ENCODE data around the gene IL1RAPL1.
A peak's percentile ranks its signal among the peaks of the same experiment; 100 is the strongest.

Gene IL1RAPL1

DNA sequence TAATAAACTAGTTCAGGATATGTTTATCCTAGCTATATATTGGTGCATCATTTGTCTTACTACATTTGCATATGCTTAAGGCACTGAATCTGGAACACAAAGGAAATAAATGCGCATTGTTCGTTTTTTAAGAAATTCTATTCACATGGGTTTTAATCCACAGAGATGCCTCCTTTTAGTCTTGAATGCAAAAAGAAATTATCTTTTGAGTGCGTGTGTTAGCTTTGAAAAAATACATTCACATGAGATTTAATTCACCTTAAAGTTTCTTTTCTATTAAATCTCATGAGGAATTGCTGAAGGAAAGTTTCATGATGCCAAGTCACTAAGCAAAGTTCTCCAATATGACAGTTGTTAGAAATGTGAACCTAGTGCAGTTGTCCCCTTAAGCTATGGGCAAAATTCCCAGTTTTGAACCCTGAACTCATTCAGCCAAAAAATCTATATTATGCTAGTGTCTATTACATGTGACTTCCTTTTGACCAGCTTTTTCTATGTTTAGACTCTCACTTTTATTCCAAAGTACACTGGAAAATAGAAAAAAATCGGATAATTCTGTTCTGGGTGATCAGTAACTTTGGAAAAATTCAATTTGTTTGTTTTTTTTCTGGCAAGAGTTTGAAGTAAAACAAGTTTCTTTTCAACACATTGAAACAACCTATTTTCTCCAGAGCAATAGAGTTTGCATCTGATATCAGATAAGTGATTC, 1201.9 kb downstream of the IL1RAPL1 start:
- no peak for DNase-seq (ENCODE audit: low read depth)

DNA sequence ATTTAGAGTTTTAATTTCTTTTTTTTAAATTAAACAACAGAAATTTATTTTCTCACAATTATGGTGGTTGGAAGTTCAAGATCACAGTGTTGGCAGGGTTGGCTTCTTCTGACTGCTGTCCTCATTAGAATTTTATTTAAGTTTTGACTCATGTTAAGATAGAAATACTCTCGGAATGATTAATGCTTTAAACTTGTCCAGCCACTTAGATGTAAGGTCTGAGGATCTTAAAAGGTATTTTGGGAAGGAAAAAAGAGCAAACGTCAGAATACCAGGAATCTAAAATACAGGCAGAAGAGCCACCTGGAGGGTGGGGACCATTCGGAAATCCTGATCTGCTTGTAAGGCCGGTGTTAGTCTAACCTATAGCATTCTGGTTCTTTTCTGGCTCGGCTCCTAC, 1205.1 kb downstream of the IL1RAPL1 start:
- DNase-seq (ENCODE audit: low read depth) = no peak

DNA sequence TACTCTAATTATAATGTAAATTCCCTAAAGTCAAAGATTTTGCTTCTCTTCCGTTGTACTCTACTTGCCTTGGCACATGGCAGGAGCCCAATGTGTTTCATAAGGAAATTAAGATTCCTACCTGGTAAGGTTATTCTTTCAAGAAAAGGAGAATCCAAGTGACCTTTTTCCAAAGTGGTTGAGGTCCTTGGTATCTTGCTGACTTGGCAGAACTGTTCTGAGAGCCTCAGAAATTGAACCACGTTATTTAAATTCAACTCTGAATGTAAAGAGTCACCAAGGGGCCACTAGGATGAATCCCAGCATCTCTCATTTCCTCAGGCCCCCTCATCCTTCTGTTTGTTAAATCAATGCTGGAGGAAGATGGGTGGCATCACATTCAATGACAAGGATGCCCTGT, 1209.9 kb downstream of the IL1RAPL1 start:
- no peak for DNase-seq (ENCODE audit: low read depth)

DNA sequence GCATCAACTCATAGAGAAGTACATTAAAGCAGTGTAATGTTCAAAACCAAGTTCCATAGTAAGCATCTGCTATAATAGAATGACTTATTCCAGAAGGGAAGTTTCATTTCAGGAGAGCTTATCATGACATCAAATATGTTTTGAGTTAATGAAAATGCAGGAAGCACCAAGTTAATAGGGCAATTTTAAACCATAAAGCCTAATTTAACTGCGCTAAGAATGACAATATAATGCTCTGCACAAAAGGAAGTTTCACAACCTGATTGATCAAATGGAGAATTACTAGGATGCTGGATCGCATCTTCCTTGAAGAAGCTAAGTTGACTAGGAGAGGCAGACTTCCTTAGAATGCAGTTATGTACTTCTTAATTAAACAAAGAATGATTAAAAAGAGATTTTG, 1211.2 kb downstream of the IL1RAPL1 start:
- DNase-seq (ENCODE audit: low read depth) = no peak

DNA sequence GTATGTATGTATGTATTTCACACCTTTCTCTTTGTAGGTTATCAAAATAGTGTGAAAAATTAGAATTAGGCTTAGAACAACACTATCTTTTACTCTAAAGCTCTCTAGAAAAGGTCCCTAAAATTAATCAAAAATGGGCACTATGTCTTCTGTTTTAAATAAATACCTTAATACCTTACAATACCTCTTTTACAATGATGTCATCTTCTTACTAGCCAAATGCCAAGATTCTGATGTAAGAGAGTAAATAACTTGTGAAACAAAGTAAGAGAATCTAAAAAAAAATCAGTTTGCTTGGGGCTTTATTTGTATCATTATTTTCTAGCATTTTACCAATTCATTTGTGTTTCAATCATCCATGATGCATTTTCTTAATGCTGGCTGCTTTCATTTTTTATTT, 1225.9 kb downstream of the IL1RAPL1 start:
- DNase-seq (ENCODE audit: low read depth) = no peak

DNA sequence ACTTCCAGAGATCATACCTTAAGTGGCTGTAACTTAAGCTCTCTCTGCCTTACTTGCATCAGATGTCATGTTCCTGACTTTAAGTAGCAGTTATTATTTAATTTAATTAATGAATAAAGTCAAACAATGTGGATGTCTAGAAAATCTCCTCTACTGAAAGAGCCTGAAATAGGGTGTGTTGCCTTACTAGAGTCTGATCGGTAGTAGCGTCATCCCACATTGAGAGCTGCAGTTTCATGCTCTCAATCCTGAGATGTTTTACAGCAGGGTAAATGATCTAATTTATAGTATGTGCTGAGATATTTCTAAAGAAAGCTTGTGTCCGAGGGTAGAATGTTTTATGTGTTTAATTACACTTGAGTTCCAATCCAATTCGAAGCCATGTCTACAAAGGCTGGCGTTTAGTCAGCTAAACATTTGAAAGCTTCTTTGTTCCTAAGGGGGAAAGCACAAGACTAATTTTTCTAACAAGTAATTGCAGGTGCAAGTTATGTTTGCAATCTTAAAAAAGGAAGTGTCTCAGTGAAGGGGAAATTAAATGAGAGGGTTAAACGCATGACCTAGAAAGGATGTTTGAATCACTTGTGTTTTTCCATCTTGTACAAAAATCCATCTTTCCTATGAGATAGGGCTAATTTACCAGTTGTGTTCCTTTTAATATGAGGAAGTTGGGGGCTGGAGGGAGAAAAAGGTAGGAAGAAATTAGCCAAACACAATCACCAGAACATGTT, 1237.1 kb downstream of the IL1RAPL1 start:
- DNase-seq (ENCODE audit: low read depth) = no peak

DNA sequence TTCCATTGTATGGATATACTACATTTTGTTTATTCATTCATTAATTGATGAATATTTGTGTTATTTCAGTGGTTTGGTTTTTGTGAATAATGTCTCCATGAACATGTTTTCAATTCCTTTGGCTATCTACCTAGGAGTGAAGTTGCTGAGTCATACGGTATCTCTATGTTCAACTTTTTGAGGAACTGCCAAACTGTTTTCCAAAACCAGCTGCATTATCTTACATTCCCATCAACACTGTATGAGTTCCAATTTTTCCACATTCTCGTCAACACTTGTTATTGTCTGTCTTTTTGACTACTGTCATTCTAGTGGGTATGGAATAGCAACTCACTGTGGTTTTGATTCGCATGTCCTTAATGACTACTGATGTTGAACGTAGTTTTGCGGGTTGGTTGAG, 1239.5 kb downstream of the IL1RAPL1 start:
- DNase-seq (ENCODE audit: low read depth) = no peak

DNA sequence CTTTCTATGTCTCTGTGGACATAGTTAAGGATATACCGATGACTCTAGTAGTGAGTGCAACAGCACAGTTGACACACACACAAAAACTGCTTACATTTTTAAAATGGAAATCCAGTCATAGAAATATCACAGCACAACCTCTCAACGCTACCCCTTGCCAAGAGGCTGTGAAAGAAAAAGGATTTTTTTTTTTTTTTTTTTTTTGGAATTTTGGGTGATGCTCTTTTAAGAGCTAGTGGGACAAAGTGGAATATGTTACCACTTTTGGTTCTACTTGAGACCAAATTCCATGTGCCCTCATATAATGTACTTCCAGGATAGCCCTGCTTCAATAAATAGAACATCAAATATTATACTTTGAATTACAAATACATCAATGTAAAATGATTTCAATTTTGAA, 1247.1 kb downstream of the IL1RAPL1 start:
- DNase-seq (ENCODE audit: low read depth) = no peak

DNA sequence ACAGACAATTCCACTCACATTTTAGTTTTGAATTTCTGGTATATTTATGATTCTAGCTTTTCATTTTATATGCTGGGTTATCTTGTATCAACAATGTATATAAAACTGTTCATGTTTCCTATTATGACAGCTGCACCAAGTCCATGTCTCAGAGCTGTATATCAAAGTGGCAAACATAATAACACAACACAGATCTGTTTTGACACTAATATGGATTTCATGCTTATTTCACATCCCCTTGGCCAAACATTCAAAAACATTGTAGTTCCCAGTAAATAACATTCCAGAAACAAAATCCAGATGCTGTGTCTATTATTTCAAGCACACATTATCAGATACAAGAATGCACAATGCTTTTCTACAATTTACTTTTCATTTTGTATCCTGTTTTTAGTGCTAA, 1247.5 kb downstream of the IL1RAPL1 start:
- DNase-seq (ENCODE audit: low read depth) = no peak

DNA sequence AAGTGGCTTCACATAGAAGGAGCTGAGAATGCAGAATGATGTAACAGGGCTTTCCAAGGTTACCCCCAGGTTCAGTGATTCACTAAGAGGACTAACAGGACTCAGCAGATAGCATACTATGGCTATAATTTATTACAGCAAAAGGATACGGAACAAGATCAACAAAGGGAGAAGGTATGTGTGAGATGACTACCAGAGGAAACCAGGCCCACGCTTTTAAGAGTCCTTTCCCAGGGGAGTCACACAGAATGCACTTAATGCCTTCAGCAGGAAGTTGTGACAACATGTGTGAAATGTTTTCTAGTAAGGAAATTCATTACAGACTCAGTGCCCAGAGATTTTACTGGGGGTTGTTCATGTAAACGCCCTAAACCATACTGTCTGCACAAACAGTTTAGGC, 1254.5 kb downstream of the IL1RAPL1 start:
- DNase-seq (ENCODE audit: low read depth) = no peak

DNA sequence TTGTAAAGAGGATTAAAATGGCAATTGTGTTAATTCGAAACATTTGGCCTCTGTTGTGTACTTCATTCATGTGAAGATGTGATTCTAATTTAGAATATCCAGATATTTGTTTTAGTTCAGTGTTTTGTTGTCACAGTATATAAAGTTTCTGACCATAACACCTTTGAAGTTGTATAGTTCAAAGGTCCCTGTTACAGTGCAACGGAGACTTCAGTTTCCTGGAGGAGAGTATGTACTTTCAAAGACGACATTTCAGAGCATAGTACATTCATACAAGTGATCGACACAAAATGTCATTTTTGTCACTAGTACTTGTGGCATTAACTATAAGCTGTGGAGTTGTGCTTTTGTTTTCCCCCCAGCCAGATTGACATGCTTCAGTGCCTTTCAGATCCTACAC, 1255.3 kb downstream of the IL1RAPL1 start:
- DNase-seq (ENCODE audit: low read depth) = no peak

DNA sequence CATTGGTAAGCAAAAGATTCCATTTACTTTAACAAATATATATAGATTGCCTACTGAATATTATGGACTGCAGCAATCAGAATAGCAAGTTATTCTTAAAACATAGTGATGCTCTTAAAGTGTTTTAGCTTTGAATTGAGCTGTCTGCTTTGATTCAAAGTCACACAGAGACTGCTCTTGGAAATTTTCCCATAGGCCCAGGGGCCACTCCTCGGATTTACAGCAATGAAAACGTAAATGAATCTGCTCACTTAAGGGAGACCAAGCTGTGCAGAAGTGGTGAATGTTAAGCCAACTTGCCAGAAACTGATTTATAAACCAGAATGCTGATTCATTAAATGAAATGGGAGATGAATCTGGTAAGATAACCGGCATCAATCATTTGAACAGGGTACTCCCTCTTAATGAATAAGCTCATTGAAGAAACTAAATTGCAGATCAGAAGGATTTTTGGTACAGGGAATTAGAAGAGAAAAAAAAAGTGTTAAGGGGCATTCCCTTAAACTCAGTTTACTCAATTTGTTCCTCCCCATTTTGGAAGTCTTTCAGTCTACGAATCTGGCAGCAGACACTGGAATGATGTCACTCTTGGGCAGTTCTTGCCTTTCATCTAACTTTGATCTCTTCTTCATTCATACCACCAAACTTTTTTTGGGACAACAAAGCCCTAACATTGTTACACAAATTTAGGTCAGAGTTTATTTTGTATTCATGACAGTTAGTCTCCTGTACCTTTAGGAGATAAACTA, 1264.8 kb downstream of the IL1RAPL1 start:
- no peak for DNase-seq (ENCODE audit: low read depth)

DNA sequence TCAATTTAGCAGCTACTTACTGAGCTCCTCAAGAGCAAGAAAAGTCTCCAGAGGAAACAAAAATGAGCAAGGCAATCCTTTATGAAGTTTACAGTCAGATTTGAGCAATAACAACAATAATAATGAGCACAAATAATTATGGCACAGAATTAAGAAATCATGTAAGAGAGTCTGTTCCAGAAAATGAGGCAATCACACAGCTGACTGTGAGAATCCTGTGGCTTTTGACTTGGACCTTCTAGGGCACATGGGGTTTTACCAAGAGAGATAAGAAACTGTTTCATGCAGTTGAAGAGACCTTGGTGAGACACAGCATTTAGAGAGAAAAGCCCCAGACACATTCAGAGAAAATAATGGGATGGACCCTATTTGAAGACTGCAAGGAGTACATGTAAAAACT, 1265.5 kb downstream of the IL1RAPL1 start:
- DNase-seq (ENCODE audit: low read depth) = no peak

DNA sequence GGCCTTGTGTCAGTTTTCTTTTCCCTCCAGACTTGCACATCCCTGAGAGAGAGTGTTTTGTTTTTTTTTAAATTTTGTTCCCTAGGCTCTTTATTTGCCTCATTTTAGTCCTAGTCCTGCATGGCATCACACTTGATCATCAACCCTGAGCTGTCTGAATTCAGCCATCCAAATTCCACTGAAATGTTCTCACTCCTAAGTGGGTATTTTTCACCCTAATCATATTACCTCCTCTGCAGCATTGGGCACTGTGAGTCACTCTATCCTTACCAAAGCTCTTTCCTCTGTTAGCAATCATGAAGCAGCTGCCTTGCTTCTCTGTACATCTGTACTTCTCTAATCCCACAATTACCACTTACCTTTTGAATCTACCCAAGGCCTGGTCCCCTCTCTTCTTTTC, 1271.5 kb downstream of the IL1RAPL1 start:
- no peak for DNase-seq (ENCODE audit: low read depth)

DNA sequence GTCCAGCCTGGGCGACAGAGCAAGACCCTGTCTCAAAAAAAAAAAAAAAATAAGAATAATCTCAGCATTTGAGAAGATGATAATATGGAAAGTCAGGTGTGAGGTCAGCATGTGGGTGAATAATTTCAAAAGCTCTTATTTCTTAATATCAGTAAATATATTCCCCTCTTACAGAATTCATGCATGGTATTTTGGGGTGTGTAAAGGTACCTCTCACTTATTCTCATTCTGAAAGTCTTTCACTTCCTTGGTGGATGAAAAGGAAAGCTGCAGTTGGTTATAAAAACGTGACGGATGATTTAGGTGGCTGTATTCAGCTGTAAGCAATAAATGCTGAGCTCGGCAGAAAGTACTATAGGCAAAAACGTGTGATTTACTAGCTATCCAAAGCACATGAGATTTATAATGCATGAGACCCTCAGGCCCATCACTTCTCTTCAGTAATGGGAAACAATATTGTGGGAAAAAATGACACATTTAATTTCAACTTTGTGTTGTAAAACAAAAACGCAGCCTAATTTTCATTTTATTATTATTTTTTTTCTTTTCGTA, 1275.0 kb downstream of the IL1RAPL1 start:
- no peak for DNase-seq (ENCODE audit: low read depth)

DNA sequence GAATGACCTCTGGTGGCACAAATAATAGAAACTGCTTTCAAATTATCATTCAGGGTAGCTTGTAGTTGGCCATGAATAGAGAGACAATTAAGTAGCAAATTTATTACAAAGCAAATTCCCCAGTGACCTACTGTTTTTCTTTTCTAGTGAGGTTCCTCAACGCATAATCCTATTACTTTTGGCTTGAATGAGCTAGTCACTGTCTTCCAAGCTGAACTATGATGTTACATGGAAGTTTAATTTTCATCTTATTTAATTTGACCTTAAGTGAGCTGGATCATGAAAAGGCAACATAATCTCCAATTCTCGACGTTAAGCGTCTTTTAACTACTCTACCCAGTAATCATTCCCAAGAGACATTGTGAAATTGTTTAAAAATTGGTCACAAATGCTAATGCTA, 1280.7 kb downstream of the IL1RAPL1 start:
- DNase-seq (ENCODE audit: low read depth) = no peak

DNA sequence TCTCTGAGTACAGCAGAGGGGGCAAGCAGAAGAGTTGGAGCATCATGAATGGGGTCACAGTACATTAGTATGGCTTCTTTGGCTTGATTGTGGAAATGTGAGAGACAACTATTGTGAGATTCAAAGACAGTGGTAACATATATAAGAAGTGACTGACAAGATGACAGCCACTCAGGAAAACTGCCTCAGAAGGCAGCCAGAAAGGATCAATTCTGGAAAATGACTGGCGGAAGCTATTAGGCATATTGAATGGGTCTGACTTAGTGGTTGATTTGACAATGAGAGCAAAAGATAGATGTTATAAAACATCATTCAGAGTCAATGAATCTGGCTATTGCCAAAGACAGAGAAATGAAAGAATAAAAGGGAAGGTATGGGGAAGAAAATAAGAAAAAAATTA, 1282.6 kb downstream of the IL1RAPL1 start:
- no peak for DNase-seq (ENCODE audit: low read depth)

DNA sequence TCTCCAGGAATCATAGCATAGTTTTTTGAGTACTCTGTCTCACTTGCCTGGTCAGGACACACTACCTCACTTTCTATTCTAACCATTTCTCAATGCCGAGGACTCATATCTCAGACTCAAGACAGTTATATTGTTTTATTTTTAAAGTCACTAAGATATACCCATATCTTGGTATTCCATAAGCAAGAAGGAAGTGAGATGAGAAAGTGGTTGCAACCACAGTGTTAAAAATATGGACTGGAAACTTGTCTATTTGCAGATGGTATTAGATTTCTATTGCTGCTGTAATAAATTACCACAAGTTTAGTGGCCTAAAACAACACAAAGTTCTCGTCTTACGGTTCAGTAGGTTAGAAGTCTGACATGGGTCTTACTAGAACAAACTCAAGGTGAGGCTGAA, 1283.4 kb downstream of the IL1RAPL1 start:
- no peak for DNase-seq (ENCODE audit: low read depth)

DNA sequence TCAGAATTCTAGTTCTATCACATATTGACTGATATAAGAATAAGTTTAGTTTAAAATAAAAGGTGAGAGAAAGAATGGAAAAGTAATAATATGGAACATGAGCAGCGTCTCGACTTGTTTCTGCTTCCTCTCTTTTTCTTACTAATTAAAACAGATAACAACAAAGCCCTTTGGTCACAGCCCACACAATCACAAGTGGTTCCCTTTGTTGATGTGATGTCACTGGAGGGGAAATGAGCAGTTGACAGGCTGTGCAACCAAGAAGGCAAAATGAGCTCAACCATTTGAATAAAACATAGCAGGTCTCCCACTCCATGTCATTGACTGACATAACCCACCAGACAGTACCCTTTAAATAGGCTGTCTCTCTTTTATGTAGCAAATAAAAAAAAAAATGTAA, 1285.6 kb downstream of the IL1RAPL1 start:
- no peak for DNase-seq (ENCODE audit: low read depth)

DNA sequence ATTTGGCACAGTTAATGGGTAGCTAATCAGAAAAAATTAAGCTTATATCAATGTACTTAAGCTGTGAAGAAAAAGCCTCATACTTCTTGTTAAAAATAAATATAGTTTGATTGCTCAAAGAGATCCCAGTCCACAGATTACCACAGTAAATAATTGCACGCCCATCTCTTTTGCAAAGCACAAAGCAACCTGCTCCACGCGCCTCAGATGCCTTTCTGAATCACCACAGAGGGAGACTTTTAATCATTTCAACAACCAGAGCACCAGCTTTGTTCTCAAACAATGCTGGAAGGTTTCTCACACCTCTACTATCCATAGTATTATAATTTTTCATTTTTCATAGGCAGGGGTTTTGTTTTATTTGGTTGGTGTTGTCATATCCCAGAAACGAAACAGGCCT, 1289.5 kb downstream of the IL1RAPL1 start:
- DNase-seq (ENCODE audit: low read depth) = no peak

DNA sequence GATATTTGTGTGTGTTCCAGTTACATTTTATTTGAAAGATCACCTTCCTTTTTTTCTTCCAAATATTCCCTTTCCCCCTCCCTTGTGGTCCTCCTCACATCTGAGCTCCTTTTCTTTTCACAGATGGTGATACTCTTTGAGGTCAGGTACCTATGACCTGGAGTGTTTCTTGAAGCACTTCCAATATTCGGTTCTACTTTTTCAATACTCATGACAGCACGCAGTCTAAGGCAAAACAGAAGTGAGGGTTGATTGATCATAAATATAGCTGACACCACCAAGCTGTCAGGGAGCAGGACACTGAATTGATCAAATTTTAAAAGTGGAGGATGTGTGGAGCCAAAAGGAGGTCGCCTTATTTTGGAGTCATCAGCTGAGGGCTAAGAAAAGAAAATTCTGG, 1293.7 kb downstream of the IL1RAPL1 start:
- DNase-seq (ENCODE audit: low read depth) = no peak

DNA sequence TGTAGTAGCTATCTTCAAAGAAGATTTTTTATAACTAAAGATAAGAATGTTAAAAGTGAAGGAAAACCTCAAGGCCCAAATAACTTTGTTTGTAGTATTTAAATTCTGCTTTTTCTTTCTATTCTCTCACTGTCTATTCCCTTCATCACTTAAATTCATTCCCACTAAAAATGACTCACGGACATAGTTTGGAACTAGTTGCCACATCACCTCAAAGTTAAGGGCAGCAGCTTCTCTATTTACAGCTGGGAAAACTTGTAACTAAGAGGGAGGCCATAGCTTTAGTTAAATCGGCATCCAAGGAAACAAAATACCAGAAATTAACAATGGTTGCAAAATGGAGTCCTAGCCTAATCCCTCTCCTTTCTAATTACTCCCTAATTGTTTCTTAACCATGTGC, 1302.8 kb downstream of the IL1RAPL1 start:
- DNase-seq (ENCODE audit: low read depth) = peak; percentile 2

DNA sequence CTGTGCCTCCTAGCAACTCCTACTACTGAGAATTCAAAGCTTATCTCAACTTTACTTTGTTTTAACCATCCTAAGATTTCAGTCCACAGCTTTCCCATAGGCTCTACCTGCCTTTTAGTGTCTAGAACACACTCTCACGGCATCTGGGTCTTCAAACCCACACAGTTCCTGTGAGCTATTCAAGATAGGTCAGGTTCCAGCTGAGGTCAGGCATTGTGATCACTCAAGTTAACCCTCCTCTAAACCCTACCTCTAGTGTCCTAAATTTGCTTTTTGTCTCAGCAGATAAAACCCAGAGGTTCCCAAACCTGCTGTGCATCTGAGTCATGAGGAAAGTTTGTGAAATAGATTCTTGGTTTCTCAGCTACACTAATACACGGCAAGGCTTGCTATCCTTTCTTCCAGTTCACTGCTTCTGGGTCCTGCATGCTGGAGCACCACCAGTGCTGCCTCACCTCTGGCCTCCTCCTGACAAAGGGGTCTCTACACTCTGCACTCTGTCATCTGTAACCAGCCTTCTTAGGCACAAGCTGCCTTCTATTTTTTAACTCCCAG, 1303.5 kb downstream of the IL1RAPL1 start:
- DNase-seq (ENCODE audit: low read depth) = no peak
